ENCODE data around the gene RAG1. TPM values are rescaled to one million over a fixed set of nuclear protein-coding genes. Genes with fewer than 3 reads are reported as not detected.

The RAG1 gene
- total RNA-seq, 1 donor from 2014 or later: 0.91 TPM

DNA sequence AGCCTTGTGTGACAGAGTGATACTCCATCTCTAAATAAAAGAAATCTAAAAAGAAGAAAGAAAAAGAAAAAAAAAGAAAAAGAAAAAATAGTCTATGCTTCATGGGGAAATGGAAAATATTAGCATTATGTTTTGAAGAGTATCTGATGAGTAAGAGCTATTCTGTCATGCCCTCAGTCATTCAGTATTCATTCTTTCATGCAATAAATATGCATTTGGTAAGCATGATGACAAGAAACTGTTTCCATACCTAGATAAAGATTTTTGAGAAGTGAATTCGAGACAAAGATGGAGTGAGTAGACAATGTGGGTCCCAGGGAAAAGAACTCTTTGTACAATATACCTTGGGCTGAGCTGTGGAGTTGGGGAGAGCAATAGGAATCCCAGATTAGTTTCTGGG lies 20.3 kb downstream of the RAG1 start:
- no peak for DNase-seq (ENCODE audit: low read depth, low spot score)
- H3K4me1 Mint-ChIP-seq: no peaks in the 10 kb centered on the region
- H3K27me3 Mint-ChIP-seq (ENCODE audit: low read depth): peaks cover 96% of the 10 kb centered on the region
- H3K4me3 Mint-ChIP-seq: no peak overlapping the region
- TF ChIP-seq, protein P1, sequence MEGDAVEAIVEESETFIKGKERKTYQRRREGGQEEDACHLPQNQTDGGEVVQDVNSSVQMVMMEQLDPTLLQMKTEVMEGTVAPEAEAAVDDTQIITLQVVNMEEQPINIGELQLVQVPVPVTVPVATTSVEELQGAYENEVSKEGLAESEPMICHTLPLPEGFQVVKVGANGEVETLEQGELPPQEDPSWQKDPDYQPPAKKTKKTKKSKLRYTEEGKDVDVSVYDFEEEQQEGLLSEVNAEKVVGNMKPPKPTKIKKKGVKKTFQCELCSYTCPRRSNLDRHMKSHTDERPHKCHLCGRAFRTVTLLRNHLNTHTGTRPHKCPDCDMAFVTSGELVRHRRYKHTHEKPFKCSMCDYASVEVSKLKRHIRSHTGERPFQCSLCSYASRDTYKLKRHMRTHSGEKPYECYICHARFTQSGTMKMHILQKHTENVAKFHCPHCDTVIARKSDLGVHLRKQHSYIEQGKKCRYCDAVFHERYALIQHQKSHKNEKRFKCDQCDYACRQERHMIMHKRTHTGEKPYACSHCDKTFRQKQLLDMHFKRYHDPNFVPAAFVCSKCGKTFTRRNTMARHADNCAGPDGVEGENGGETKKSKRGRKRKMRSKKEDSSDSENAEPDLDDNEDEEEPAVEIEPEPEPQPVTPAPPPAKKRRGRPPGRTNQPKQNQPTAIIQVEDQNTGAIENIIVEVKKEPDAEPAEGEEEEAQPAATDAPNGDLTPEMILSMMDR (conservative IDR thresholded peaks at IDR 0.05): no peak
- H3K36me3 Mint-ChIP-seq (ENCODE audit: low read depth): no peaks in the 10 kb centered on the region
- H3K27ac Mint-ChIP-seq (ENCODE audit: unreplicated experiment): no peak overlapping the region
- H3K9me3 Mint-ChIP-seq: peaks cover 2% of the 10 kb centered on the region

DNA sequence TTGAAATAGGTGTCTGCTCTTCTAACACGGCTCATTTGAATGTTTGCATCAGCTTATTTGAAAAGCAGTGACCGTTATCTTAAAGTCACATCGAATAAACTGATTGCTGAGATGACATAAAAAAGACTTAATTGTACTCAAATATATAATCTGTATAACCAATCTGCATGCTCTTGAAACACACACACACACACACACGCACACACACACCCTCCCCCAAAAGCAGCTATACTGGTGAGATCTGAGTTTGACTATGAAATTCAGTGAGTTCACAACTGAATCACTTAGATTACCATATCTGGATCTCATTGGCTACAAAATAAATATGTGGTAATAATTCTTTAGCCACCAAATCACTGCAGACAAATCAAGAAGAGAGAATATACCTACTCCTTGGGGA lies 22.7 kb downstream of the RAG1 start:
- H3K9me3 Mint-ChIP-seq: peaks cover 5% of the 10 kb centered on the region
- H3K27me3 Mint-ChIP-seq (ENCODE audit: low read depth): peaks cover 73% of the 10 kb centered on the region
- TF ChIP-seq, protein P1 (conservative IDR thresholded peaks at IDR 0.05): no peak
- H3K4me3 Mint-ChIP-seq: no peak overlapping the region
- H3K4me1 Mint-ChIP-seq: peaks cover 14% of the 10 kb centered on the region
- no peak overlapping the region for H3K27ac Mint-ChIP-seq (ENCODE audit: unreplicated experiment)
- DNase-seq (ENCODE audit: low read depth, low spot score): no peak
- no peaks in the 10 kb centered on the region for H3K36me3 Mint-ChIP-seq (ENCODE audit: low read depth)

GRCh38 chr11:36591433-36591832 lies 23.6 kb downstream of the RAG1 start:
- Mint-ChIP-seq H3K27me3 (ENCODE audit: low read depth) (peaks cover 64% of the 10 kb centered on the region), H3K9me3 (peaks cover 5% of the 10 kb centered on the region), H3K4me1 (peaks cover 15% of the 10 kb centered on the region), H3K4me3 (no peak overlapping the region), H3K36me3 (ENCODE audit: low read depth) (no peaks in the 10 kb centered on the region), H3K27ac (ENCODE audit: unreplicated experiment) (no peak overlapping the region)
- TF ChIP-seq, protein P1 (conservative IDR thresholded peaks at IDR 0.05): no peak
- no peak for DNase-seq (ENCODE audit: low read depth, low spot score)

GRCh38 chr11:36594316-36594989 lies 26.6 kb downstream of the RAG1 start, which contains the start of gene IFTAP:
TSS of gene IFTAP (plus strand) at chr11:36594502. CDS start at chr11:36610104, 15,602 bp downstream.
- TF ChIP-seq, protein P1 (conservative IDR thresholded peaks at IDR 0.05): no peak
- H3K27ac Mint-ChIP-seq (ENCODE audit: unreplicated experiment): peak within 1 kb of the TSS; percentile 24
- peaks cover 15% of the 10 kb centered on the region for H3K4me1 Mint-ChIP-seq
- H3K36me3 Mint-ChIP-seq (ENCODE audit: low read depth): no peaks in the 10 kb centered on the region
- peak; percentile 43 for DNase-seq (ENCODE audit: low read depth, low spot score)
- H3K27me3 Mint-ChIP-seq (ENCODE audit: low read depth): peaks cover 34% of the 10 kb centered on the region
- peak within 1 kb of the TSS; percentile 93 for H3K4me3 Mint-ChIP-seq
- H3K9me3 Mint-ChIP-seq: peaks cover 5% of the 10 kb centered on the region

DNA sequence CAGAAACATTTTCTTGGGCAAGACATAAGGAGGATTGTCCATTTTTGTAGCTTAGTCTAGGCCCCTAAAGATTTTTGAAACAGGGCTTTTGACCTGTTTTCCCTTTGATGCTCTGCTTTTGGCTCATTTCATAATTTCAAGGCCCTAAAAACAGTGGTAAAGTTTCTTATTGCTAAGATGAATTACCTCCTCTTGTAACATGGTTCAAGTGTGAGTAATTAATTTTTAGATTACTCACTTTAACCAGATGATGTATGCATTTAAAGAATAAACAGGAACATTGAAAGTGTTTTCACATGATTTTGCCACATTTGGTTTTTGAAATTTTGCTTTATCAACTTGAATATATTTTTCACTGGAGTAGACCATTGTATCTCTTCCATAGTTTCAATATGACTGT lies 29.1 kb downstream of the RAG1 start:
- peaks cover 5% of the 10 kb centered on the region for H3K9me3 Mint-ChIP-seq

More for the DNA sequence above, 29.1 kb downstream of the RAG1 start:
- peaks cover 15% of the 10 kb centered on the region for H3K4me1 Mint-ChIP-seq
- H3K27me3 Mint-ChIP-seq (ENCODE audit: low read depth): peaks cover 12% of the 10 kb centered on the region
- no peak for DNase-seq (ENCODE audit: low read depth, low spot score)
- H3K27ac Mint-ChIP-seq (ENCODE audit: unreplicated experiment): no peak overlapping the region
- H3K36me3 Mint-ChIP-seq (ENCODE audit: low read depth): no peaks in the 10 kb centered on the region
- no peak overlapping the region for H3K4me3 Mint-ChIP-seq
- TF ChIP-seq, protein P1 (conservative IDR thresholded peaks at IDR 0.05): no peak
